H9 (cell line): ENCODE results near the gene PHF21B. TPM values are rescaled to one million over a fixed set of nuclear protein-coding genes. Genes with fewer than 3 reads are reported as not detected.
A peak's percentile ranks its signal among the peaks of the same experiment; 100 is the strongest.

ENCODE experiments used
- DNase-seq: peaks from one replicate; pipeline ENCODE4 v3.0.0-alpha.2; 2017
- H2AFZ ChIP-seq: one replicate; pipeline ENCODE4 v1.6.1; 2013; ENCODE audit warnings: mild to moderate bottlenecking, low read length, control low read depth, moderate library complexity
- H2AK5ac ChIP-seq: 2 replicates; pipeline ENCODE4 v1.6.1; 2013; ENCODE audit warnings: low read length, control low read depth, mixed read lengths; ENCODE audit not compliant: insufficient read length
- H2BK120ac ChIP-seq: one replicate; pipeline ENCODE4 v1.6.1; 2013; ENCODE audit warnings: low read depth, mild to moderate bottlenecking, low read length, control low read depth, inconsistent platforms; ENCODE audit not compliant: poor library complexity, severe bottlenecking
- H2BK12ac ChIP-seq: 2 replicates; pipeline ENCODE4 v1.6.1; 2013; ENCODE audit warnings: low read length, control low read depth, mixed read lengths, low read depth; ENCODE audit not compliant: insufficient read length
- H2BK15ac ChIP-seq: 2 replicates; pipeline ENCODE4 v1.6.1; 2013; ENCODE audit warnings: low read depth, low read length, control low read depth
- H2BK20ac ChIP-seq: one replicate; pipeline ENCODE4 v1.6.1; 2013; ENCODE audit warnings: low read depth, mild to moderate bottlenecking, low read length, control low read depth, inconsistent platforms; ENCODE audit not compliant: poor library complexity, severe bottlenecking
- H2BK5ac ChIP-seq: 2 replicates; pipeline ENCODE4 v1.6.1; 2013; ENCODE audit warnings: low read length, control low read depth, mixed read lengths; ENCODE audit not compliant: insufficient read length
- H3K14ac ChIP-seq: 2 replicates; pipeline ENCODE4 v1.6.1; 2013; ENCODE audit warnings: low read length, control low read depth; ENCODE audit not compliant: insufficient read depth
- H3K18ac ChIP-seq: 2 replicates; pipeline ENCODE4 v1.6.1; 2013; ENCODE audit warnings: low read depth, mild to moderate bottlenecking, mixed read lengths, low read length, control low read depth; ENCODE audit not compliant: insufficient read length
- H3K23ac ChIP-seq: 2 replicates; pipeline ENCODE4 v1.6.1; 2013; ENCODE audit warnings: low read length, control low read depth, mixed read lengths, low read depth; ENCODE audit not compliant: insufficient read length
- H3K23me2 ChIP-seq: 2 replicates; pipeline ENCODE4 v1.6.1; 2013; ENCODE audit warnings: low read depth, mild to moderate bottlenecking, mixed read lengths, low read length, control low read depth; ENCODE audit not compliant: insufficient read length, poor library complexity, severe bottlenecking
- H3K27ac ChIP-seq: 2 replicates; pipeline ENCODE4 v1.5.1; 2013; ENCODE audit warnings: low read length, control low read depth, mixed read lengths, low read depth; ENCODE audit not compliant: insufficient read length
- H3K27me3 ChIP-seq: 2 replicates; pipeline ENCODE4 v1.6.1; 2013; ENCODE audit warnings: low read length, control low read depth, inconsistent platforms; ENCODE audit not compliant: insufficient read depth
- H3K4ac ChIP-seq: 2 replicates; pipeline ENCODE4 v1.6.1; 2013; ENCODE audit warnings: low read depth, mild to moderate bottlenecking, control low read depth, inconsistent platforms, low read length, moderate library complexity
- H3K4me1 ChIP-seq: 2 replicates; pipeline ENCODE4 v1.6.1; 2013; ENCODE audit warnings: low read length, control low read depth, inconsistent platforms; ENCODE audit not compliant: insufficient read depth
- H3K4me2 ChIP-seq: 2 replicates; pipeline ENCODE4 v1.6.1; 2013; ENCODE audit warnings: low read length, control low read depth, mixed read lengths; ENCODE audit not compliant: insufficient read length, insufficient read depth
- H3K56ac ChIP-seq: 2 replicates; pipeline ENCODE4 v1.6.1; 2013; ENCODE audit warnings: low read depth, mild to moderate bottlenecking, mixed read lengths, low read length, control low read depth; ENCODE audit not compliant: insufficient read length
- H3K79me1 ChIP-seq: 2 replicates; pipeline ENCODE4 v1.6.1; 2013; ENCODE audit warnings: low read depth, mild to moderate bottlenecking, moderate library complexity, low read length, control low read depth, inconsistent platforms; ENCODE audit not compliant: insufficient read depth, poor library complexity, severe bottlenecking
- H3K79me2 ChIP-seq: 2 replicates; pipeline ENCODE4 v1.6.1; 2013; ENCODE audit warnings: low read length, control low read depth, inconsistent platforms; ENCODE audit not compliant: insufficient read depth
- H3K9ac ChIP-seq: 2 replicates; pipeline ENCODE4 v1.6.1; 2013; ENCODE audit warnings: low read length, control low read depth, mixed read lengths; ENCODE audit not compliant: insufficient read length; ENCODE audit errors: extremely low read depth
- H3K9me3 ChIP-seq: one replicate; pipeline ENCODE4 v1.6.1; 2013; ENCODE audit warnings: low read depth, low read length, inconsistent platforms; ENCODE audit not compliant: control insufficient read depth
- H3T11ph ChIP-seq: one replicate; pipeline ENCODE4 v1.6.1; 2013; ENCODE audit warnings: mild to moderate bottlenecking, low read length, control low read depth, inconsistent platforms
- H4K20me1 ChIP-seq: one replicate; pipeline ENCODE4 v1.6.1; 2013; ENCODE audit not compliant: control insufficient read depth, insufficient read length, insufficient read depth
- H4K5ac ChIP-seq: 2 replicates; pipeline ENCODE4 v1.6.1; 2013; ENCODE audit warnings: low read depth, mild to moderate bottlenecking, mixed read lengths, low read length, control low read depth; ENCODE audit not compliant: insufficient read length
- H4K8ac ChIP-seq: replicated peaks from 2 replicates; pipeline ENCODE4 v1.6.1; 2013; ENCODE audit warnings: low read length, control low read depth, mixed read lengths, low read depth; ENCODE audit not compliant: insufficient read length
- H4K91ac ChIP-seq: 2 replicates; pipeline ENCODE4 v1.6.1; 2013; ENCODE audit warnings: low read depth, mild to moderate bottlenecking, moderate library complexity, mixed read lengths, low read length, control low read depth; ENCODE audit not compliant: insufficient read length
- H3K27ac Mint-ChIP-seq, 3 experiments: 2 replicates in 2 of 3; 3 replicates in 1 of 3; pipeline ENCODE4 v1.8.0; 2020 to 2021; ENCODE audit warnings: mixed read lengths in 3 of 3, mild to moderate bottlenecking in 1 of 3, moderate library complexity in 1 of 3
- H3K27me3 Mint-ChIP-seq: 2 replicates; pipeline ENCODE4 v1.8.0; 2021; ENCODE audit warnings: low read depth, mild to moderate bottlenecking, moderate library complexity, mixed read lengths
- H3K36me3 Mint-ChIP-seq, 3 experiments: 2 replicates in 2 of 3; 3 replicates in 1 of 3; pipeline ENCODE4 v1.8.0; 2020 to 2021; ENCODE audit warnings: low read depth in 3 of 3, mixed read lengths in 3 of 3; ENCODE audit not compliant: insufficient read depth in 1 of 3
- H3K4me1 Mint-ChIP-seq, 2 experiments: 2 replicates each; pipeline ENCODE4 v1.8.0; 2020; ENCODE audit warnings: mixed read lengths in 2 of 2
- H3K4me3 Mint-ChIP-seq, 2 experiments: 2 replicates in 1 of 2; 3 replicates in 1 of 2; pipeline ENCODE4 v1.8.0; 2020 to 2021; ENCODE audit warnings: mild to moderate bottlenecking in 2 of 2, mixed read lengths in 2 of 2, moderate library complexity in 1 of 2
- H3K9me3 Mint-ChIP-seq, 2 experiments: 2 replicates in 1 of 2; 3 replicates in 1 of 2; pipeline ENCODE4 v1.8.0; 2020; ENCODE audit warnings: mild to moderate bottlenecking in 2 of 2, mixed read lengths in 2 of 2, moderate library complexity in 1 of 2
- WGBS: extraction: QIAGEN DNeasy Blood & Tissue Kit; methylation state at CpG from one replicate; pipeline ENCODE4 v1.1.7; 2013; ENCODE audit warnings: missing lambda C conversion rate, low lambda C conversion rate, mixed read lengths; ENCODE audit not compliant: insufficient read length; ENCODE audit errors: extremely low coverage; 5-methylcytosine and 5-hydroxymethylcytosine counted together
- total RNA-seq: library from RNA; stranded (reverse); gene quantifications from 2 replicates; pipeline ENCODE4 v1.2.1, GENCODE V29; 2021
- TF ChIP-seq, protein P1 (sequence below): fragments of 200-600 bp; sonication (generic); conservative IDR thresholded peaks from 3 replicates; pipeline ENCODE4 v1.8.0; 2021; ENCODE audit warnings: antibody characterized with exemption, mild to moderate bottlenecking

PHF21B gene
- total RNA-seq, 1 experiment from 2014 or later, result 60.3 TPM

DNA sequence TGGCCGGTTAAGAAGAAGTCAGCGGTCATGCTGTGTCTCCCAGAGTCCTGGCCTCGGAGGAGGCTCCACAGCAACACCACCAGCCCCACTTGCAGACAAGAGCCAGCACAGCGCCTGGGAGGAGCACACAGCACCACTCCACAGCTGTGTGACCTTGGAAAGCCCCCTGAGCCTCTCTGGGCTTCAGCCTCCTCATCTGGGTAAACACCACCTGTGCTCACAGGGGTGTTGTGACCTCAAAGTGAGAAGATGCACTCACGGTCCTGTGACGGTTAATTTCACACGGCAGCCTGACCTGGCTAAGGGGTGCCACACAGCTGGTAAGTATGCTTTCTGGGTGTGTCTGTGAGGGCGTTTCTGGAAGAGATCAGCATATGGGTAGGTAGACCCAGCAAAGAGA is 54.7 kb downstream of the PHF21B start:
- Mint-ChIP-seq H3K4me3 (peak overlapping the region in 1 of 2 experiments; percentile 31; a peak in 1 of 5 replicates), H3K4me1 (peaks cover 68 to 78% of the 10 kb centered on the region in 2 experiments), H3K9me3 (peaks cover 23 to 31% of the 10 kb centered on the region in 2 experiments), H3K36me3 (peaks cover 38 to 44% (median 42%) of the 10 kb centered on the region in 3 experiments), H3K27me3 (peaks cover 9% of the 10 kb centered on the region), H3K27ac (no peak overlapping the region)
- H3K9ac ChIP-seq, result no peak overlapping the region
- no peaks in the 10 kb centered on the region for H3K9me3 ChIP-seq
- no peak overlapping the region for H4K5ac ChIP-seq
- no peak overlapping the region for H3K14ac ChIP-seq
- H3K18ac ChIP-seq, result no peak overlapping the region
- no CpG with 5 or more reads among the region's 8 CpGs for WGBS
- no peak overlapping the region for H4K91ac ChIP-seq
- H2BK12ac ChIP-seq, result no peak overlapping the region
- H3K4me1 ChIP-seq, result peaks cover 14% of the 10 kb centered on the region; the same call in 1 of the 2 replicates
- H3K79me1 ChIP-seq, result peaks cover 2% of the 10 kb centered on the region
- H2BK15ac ChIP-seq, result no peak overlapping the region
- H2BK5ac ChIP-seq, result no peak overlapping the region
- H3K4me2 ChIP-seq, result no peak overlapping the region
- H4K20me1 ChIP-seq, result peaks cover 2% of the 10 kb centered on the region
- H2BK120ac ChIP-seq, result no peak overlapping the region
- no peak overlapping the region for H2BK20ac ChIP-seq
- H3T11ph ChIP-seq, result no peak overlapping the region
- no peak overlapping the region for H2AK5ac ChIP-seq
- TF ChIP-seq, protein P1, sequence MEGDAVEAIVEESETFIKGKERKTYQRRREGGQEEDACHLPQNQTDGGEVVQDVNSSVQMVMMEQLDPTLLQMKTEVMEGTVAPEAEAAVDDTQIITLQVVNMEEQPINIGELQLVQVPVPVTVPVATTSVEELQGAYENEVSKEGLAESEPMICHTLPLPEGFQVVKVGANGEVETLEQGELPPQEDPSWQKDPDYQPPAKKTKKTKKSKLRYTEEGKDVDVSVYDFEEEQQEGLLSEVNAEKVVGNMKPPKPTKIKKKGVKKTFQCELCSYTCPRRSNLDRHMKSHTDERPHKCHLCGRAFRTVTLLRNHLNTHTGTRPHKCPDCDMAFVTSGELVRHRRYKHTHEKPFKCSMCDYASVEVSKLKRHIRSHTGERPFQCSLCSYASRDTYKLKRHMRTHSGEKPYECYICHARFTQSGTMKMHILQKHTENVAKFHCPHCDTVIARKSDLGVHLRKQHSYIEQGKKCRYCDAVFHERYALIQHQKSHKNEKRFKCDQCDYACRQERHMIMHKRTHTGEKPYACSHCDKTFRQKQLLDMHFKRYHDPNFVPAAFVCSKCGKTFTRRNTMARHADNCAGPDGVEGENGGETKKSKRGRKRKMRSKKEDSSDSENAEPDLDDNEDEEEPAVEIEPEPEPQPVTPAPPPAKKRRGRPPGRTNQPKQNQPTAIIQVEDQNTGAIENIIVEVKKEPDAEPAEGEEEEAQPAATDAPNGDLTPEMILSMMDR, result no peak
- H3K23me2 ChIP-seq, result no peaks in the 10 kb centered on the region
- no peak overlapping the region for H3K56ac ChIP-seq
- H3K4ac ChIP-seq, result no peak overlapping the region
- H3K27ac ChIP-seq, result no peak overlapping the region
- DNase-seq, result no peak
- H4K8ac ChIP-seq, result no peak overlapping the region
- no peaks in the 10 kb centered on the region; the same call in 1 of the 2 replicates for H3K79me2 ChIP-seq
- H3K27me3 ChIP-seq, result no peaks in the 10 kb centered on the region
- no peak overlapping the region for H3K23ac ChIP-seq
- H2AFZ ChIP-seq, result no peak overlapping the region
